Type B pancreatic cell (in vitro differentiated cells): ENCODE results near the gene ANKH. TPM values are rescaled to one million over a fixed set of nuclear protein-coding genes. Genes with fewer than 3 reads are reported as not detected.

Source experiments
- DNase-seq: peaks from one replicate; pipeline ENCODE4 v3.0.0; 2021; ENCODE audit warnings: mixed read lengths; ENCODE audit not compliant: unreplicated experiment; ENCODE audit errors: extremely low spot score
- H3K27ac Mint-ChIP-seq: 2 replicates; pipeline ENCODE4 v1.8.0; 2021; ENCODE audit warnings: mild to moderate bottlenecking, mixed read lengths
- H3K27me3 Mint-ChIP-seq: 2 replicates; pipeline ENCODE4 v1.8.0; 2021; ENCODE audit warnings: mixed read lengths
- H3K36me3 Mint-ChIP-seq: 2 replicates; pipeline ENCODE4 v1.8.0; 2021; ENCODE audit warnings: mixed read lengths
- H3K4me1 Mint-ChIP-seq: one replicate; pipeline ENCODE4 v1.8.0; 2021; ENCODE audit warnings: mixed read lengths; ENCODE audit not compliant: unreplicated experiment
- H3K4me3 Mint-ChIP-seq: 2 replicates; pipeline ENCODE4 v1.8.0; 2021; ENCODE audit warnings: mild to moderate bottlenecking, mixed read lengths
- H3K9me3 Mint-ChIP-seq: 2 replicates; pipeline ENCODE4 v1.8.0; 2021; ENCODE audit warnings: mixed read lengths
- CTCF ChIP-seq: fragments of 200-600 bp; sonication (generic); conservative IDR thresholded peaks from 2 replicates; pipeline ENCODE4 v1.5.0; 2021; ENCODE audit warnings: antibody characterized with exemption, mild to moderate bottlenecking
- microRNA-seq: library from miRNA; unstranded; fragments of <30 nt; microRNA quantifications from one replicate; pipeline ENCODE4, GENCODE V29; 2020
- total RNA-seq: library from RNA; stranded (reverse); gene quantifications from 2 replicates; pipeline ENCODE4 v1.2.1, GENCODE V29; 2021; ENCODE audit warnings: low replicate concordance

Gene ANKH
- total RNA-seq, 1 donor from 2014 or later: 41.1 TPM

GRCh38 chr5:14659821-14660607 is 211.6 kb downstream of the ANKH start:
- Mint-ChIP-seq H3K4me1 (peaks cover 6% of the 10 kb centered on the region), H3K4me3 (no peak overlapping the region), H3K9me3 (no peaks in the 10 kb centered on the region), H3K27ac (no peak overlapping the region), H3K27me3 (no peaks in the 10 kb centered on the region), H3K36me3 (peaks cover 5% of the 10 kb centered on the region)
- no peak for DNase-seq
- TF ChIP-seq CTCF: no peak

GRCh38 chr5:14656898-14657297 is 214.7 kb downstream of the ANKH start:
- no peak overlapping the region for H3K27ac Mint-ChIP-seq
- H3K4me1 Mint-ChIP-seq: no peaks in the 10 kb centered on the region
- H3K9me3 Mint-ChIP-seq: no peaks in the 10 kb centered on the region
- no peaks in the 10 kb centered on the region for H3K36me3 Mint-ChIP-seq
- H3K27me3 Mint-ChIP-seq: peaks cover 3% of the 10 kb centered on the region
- no peak for TF ChIP-seq CTCF
- no peak overlapping the region for H3K4me3 Mint-ChIP-seq
- no peak for DNase-seq

GRCh38 chr5:14655146-14655741 is 216.3 kb downstream of the ANKH start:
- no peak for TF ChIP-seq CTCF
- no peaks in the 10 kb centered on the region for H3K36me3 Mint-ChIP-seq
- H3K27ac Mint-ChIP-seq: no peak overlapping the region
- peaks cover 11% of the 10 kb centered on the region for H3K27me3 Mint-ChIP-seq
- no peak for DNase-seq
- H3K9me3 Mint-ChIP-seq: no peaks in the 10 kb centered on the region
- H3K4me3 Mint-ChIP-seq: no peak overlapping the region
- H3K4me1 Mint-ChIP-seq: no peaks in the 10 kb centered on the region

Small RNA genes within 50 kb of the gene (microRNA-seq; reads per million reads assigned to microRNA genes)
- not detected for gene MIR4637

Other genes starting within 250 kb of the ANKH start
- gene OTULIN, start 207.1 kb downstream of the ANKH start, total RNA-seq: 24.4 and 31.1 TPM in 2 replicates